IPS-20b (cell line): ENCODE results near the gene SLC39A6.
A peak's percentile ranks its signal among the peaks of the same experiment; 100 is the strongest.
"Not testable (repeated sequence)": the region's sequence is repeated elsewhere in the genome, so short reads cannot be mapped to it uniquely, and the experiment has no call there.

Experiments
- H3K27ac ChIP-seq: one replicate; pipeline ENCODE4 v1.5.1; 2013; ENCODE audit warnings: low read length
- H3K27me3 ChIP-seq: 2 replicates; pipeline ENCODE4 v1.6.1; 2013; ENCODE audit warnings: mild to moderate bottlenecking, low read length, inconsistent platforms; ENCODE audit not compliant: insufficient read depth
- H3K36me3 ChIP-seq: 2 replicates; pipeline ENCODE4 v1.6.1; 2013; ENCODE audit warnings: low read depth, mild to moderate bottlenecking, inconsistent platforms, low read length, moderate library complexity; ENCODE audit not compliant: insufficient read depth
- H3K4me1 ChIP-seq: 2 replicates; pipeline ENCODE4 v1.6.1; 2013; ENCODE audit warnings: mild to moderate bottlenecking, control low read depth, inconsistent platforms, low read length, moderate library complexity; ENCODE audit not compliant: insufficient read depth
- H3K4me3 ChIP-seq: 2 replicates; pipeline ENCODE4 v1.5.1; 2013; ENCODE audit warnings: mild to moderate bottlenecking, low read length, inconsistent platforms
- H3K9ac ChIP-seq: 2 replicates; pipeline ENCODE4 v1.6.1; 2013; ENCODE audit warnings: low read depth, mild to moderate bottlenecking, inconsistent platforms, low read length, moderate library complexity
- H3K9me3 ChIP-seq: 2 replicates; pipeline ENCODE4 v1.6.1; 2013; ENCODE audit warnings: mild to moderate bottlenecking, low read depth, low read length, inconsistent platforms; ENCODE audit not compliant: insufficient read depth

Gene SLC39A6

DNA sequence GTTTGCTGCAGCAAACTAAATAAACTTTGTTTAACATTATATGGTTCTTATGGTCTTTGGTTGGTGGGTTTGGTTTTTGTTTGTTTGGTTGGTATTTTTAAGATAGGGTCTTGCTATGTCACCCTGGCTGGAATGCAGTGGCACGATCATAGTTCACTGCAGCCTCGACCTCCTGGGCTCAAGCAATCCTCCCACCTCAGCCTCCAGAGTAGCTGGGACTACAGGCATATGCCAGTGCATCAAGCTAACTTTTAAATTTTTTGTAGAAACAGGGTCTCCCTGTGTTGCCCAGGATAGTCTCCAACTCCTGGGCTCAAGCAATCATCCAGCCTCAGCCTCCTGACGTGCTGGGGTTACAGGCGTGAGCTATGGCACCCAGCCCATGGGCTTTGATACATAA, 54.7 kb downstream of the SLC39A6 start:
- Histone ChIP-seq H3K9ac (no peak overlapping the region), H3K27me3 (no peaks in the 10 kb centered on the region), H3K36me3 (no peaks in the 10 kb centered on the region), H3K4me3 (no peak overlapping the region), H3K9me3 (peaks cover 7% of the 10 kb centered on the region; the same call in 1 of the 2 replicates), H3K4me1 (no peaks in the 10 kb centered on the region), H3K27ac (no peak overlapping the region)

DNA sequence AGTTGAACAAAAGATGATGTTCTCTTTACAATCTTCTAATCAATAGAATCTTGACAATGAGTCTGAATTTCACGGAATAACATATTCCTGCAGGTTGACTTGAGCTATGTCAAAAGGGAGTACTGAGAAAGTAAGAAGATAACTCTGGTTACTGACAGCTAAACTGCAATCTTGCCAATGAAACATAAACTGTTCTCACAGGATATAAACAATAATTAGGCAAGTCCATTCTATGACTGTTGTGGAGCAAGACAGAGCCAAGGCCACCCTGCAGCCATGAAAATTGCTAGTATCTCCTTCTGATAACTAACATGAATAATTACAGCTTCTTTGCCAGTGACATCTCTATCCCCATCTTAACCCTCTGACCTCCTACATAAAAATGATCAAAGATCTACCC, 55.5 kb downstream of the SLC39A6 start:
- H3K36me3 ChIP-seq, result no peaks in the 10 kb centered on the region
- no peak overlapping the region for H3K27ac ChIP-seq
- H3K9ac ChIP-seq, result no peak overlapping the region
- no peak overlapping the region for H3K4me3 ChIP-seq
- H3K9me3 ChIP-seq, result peaks cover under 1% of the 10 kb centered on the region; the same call in 1 of the 2 replicates
- no peaks in the 10 kb centered on the region for H3K4me1 ChIP-seq
- no peaks in the 10 kb centered on the region for H3K27me3 ChIP-seq

DNA sequence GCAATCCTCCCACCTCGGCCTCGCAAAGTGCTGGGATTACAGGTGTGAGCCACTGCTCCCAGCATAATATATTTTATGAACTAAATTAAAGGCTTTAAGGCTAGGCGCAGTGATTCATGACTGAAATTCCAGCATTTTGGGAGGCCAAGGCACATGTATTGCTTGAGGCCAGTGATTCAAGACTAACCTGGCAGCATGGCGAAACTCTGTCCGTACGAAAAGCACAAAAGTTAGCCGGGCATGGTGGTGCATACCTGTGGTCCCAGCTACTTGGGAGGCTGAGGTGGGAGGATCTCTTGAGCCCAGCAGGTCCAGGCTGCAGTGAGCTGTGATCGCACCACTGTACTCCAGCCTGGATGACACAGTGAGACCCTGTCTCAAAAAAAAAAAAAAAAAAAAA, 56.7 kb downstream of the SLC39A6 start:
- not testable (repeated sequence) for H3K27ac ChIP-seq, H3K9ac ChIP-seq, H3K27me3 ChIP-seq, H3K9me3 ChIP-seq, H3K4me1 ChIP-seq, H3K4me3 ChIP-seq, H3K36me3 ChIP-seq

DNA sequence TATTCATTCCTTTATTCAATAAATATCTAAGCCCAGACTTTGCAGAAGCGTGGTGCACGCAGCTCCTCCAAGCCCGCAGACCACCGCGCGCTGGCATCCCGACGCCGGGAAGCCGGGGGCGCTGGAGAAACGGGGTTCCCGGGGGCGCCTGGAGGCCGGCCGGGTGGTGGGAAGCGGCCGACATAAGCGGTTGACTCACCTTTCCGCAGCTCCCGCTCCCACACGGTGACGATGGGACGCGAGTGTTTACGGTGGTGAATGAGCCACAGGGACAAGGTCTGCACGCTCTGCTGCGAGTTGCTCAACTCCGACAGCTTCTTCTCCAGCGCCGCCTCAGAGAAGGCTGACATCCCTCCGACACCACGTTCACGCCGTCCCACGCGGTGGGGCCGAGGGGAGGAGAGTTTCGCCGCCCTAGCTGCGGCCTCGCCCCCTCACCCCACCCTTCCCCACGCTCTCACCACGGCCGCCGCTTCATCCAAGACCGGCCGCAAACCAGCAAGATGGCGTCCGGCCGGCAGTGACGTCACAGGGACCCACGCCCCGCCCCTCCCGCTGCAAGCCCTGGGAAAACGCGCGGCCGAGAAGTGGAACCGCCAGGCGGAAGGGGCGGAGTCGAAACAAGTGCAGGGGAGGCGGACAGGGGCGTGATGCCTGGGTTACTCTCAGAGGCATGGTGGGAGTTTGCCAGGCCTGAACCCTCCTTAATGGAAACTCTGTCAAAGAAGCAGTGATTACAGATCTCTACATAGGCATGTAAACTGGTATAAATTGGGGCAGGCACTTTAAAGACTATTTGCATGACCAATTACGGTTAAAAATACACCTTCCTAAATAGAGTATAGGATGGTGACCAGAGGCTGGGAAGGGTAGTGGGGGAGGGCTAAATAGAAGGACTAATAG, 61.8 kb downstream of the SLC39A6 start, which contains the start of gene RPRD1A:
RPRD1A (minus strand) TSS at position 505 of the 903 bp plus-strand sequence; CDS start at position 350, 155 bp downstream.
- Histone ChIP-seq H3K9ac (peak within 1 kb of the TSS; percentile 96), H3K27me3 (no peaks in the 10 kb centered on the region), H3K36me3 (peaks cover 8% of the 10 kb centered on the region; the same call in 1 of the 2 replicates), H3K9me3 (no peaks in the 10 kb centered on the region), H3K4me3 (peak within 1 kb of the TSS; percentile 94), H3K27ac (peak within 1 kb of the TSS; percentile 71), H3K4me1 (peaks cover 8% of the 10 kb centered on the region)

DNA sequence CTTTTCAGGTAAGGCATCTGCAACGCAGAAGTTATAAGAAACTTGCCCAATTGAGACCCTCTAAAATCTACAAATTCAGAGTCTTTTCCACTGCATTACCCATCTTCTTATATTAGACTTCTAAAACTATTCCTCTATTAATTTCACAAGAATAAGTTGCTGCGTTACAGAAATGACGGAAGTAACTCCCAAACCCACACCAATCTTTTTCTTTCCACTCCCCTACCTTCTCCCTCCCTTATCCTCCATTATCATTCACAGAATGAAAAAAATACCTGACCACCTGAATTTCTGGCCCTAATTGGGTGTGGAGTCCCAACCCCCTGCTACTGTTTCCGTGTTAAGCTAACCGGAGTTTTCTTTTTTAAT, 62.5 kb downstream of the SLC39A6 start:
- Histone ChIP-seq H3K27ac (peak overlapping the region; percentile 71), H3K9me3 (no peaks in the 10 kb centered on the region), H3K4me1 (peaks cover 8% of the 10 kb centered on the region), H3K9ac (peak overlapping the region; percentile 96), H3K4me3 (peak overlapping the region; percentile 94), H3K27me3 (no peaks in the 10 kb centered on the region), H3K36me3 (peaks cover 8% of the 10 kb centered on the region; the same call in 1 of the 2 replicates)

DNA sequence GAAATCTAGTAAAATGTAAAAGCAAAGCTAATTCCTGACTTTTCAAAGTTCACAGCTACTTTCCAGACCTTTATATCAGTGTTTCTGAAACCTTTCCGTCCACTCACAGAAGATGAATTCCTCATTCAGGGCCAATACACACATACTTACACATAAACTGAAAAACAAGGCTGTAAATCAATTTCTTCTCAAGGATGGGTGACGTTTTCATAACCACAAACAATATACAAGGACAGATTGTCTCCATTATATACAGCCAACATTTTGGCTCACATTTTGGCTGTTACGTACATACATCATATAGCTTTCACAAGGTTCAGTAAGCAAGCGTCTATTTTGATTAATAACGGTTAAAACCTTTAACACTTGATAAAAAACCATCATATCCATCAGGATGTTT, 63.1 kb downstream of the SLC39A6 start:
- Histone ChIP-seq H3K27ac (no peak overlapping the region), H3K9ac (peak overlapping the region; percentile 96; the same call in 1 of the 2 replicates), H3K4me3 (peak overlapping the region; percentile 94)

DNA sequence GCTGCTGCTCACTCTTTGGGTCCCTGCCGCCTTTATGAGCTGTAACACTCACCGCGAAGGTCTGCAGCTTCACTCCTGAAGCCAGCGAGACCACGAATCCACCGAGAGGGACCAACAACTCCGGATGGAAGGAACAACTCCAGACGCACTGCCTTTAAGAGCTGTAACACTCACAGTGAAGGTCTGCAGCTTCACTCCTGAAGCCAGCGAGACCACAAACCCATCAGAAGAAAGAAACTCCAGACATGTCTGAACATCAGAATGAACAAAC, 64.4 kb downstream of the SLC39A6 start:
- H3K4me1 ChIP-seq, H3K4me3 ChIP-seq, H3K36me3 ChIP-seq, H3K9ac ChIP-seq, H3K27ac ChIP-seq, H3K9me3 ChIP-seq, H3K27me3 ChIP-seq: not testable (repeated sequence)

More for the DNA sequence above, 63.1 kb downstream of the SLC39A6 start:
- Histone ChIP-seq H3K27me3 (no peaks in the 10 kb centered on the region), H3K36me3 (peaks cover 8% of the 10 kb centered on the region; the same call in 1 of the 2 replicates), H3K4me1 (peaks cover 8% of the 10 kb centered on the region), H3K9me3 (no peaks in the 10 kb centered on the region)

DNA sequence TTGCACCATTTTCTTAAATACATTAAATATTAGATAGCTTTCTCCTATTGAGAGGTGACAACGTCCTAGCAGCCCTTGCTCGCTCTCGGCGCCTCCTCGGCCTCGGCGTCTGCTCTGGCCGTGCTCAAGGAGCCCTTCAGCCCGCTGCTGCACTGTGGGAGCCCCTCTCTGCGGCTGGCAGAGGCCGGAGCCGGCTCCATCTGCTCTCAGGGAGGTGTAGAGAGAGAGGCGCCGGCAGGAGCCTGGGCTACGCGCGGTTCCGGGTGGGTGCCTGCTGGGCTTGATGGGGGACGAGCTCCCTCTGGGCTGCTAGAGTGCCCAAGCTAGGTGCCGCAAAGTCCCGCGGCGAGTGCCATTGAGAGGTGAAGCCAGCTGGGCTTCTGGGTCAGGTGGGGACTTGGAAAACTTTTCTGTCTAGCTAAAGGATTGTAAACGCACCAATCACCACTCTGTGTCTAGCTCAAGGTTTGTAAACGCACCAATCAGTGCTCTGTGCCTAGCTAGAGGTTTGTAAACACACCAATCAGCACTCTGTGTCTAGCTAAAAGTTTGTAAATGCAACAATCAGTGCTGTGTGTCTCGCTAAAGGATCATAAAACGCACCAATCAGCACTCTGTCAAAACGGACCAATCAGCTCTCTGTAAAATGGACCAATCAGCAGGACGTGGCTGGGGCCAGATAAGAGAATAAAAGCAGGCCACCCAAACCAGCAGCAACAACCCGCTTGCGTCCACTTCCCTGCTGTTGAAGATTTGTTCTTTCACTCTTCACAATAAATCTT, 64.9 kb downstream of the SLC39A6 start:
- Histone ChIP-seq H3K4me3 (no peak overlapping the region), H3K27ac (no peak overlapping the region), H3K36me3 (peaks cover 8% of the 10 kb centered on the region; the same call in 1 of the 2 replicates), H3K9ac (no peak overlapping the region), H3K27me3 (no peaks in the 10 kb centered on the region), H3K9me3 (no peaks in the 10 kb centered on the region), H3K4me1 (peaks cover 8% of the 10 kb centered on the region)

DNA sequence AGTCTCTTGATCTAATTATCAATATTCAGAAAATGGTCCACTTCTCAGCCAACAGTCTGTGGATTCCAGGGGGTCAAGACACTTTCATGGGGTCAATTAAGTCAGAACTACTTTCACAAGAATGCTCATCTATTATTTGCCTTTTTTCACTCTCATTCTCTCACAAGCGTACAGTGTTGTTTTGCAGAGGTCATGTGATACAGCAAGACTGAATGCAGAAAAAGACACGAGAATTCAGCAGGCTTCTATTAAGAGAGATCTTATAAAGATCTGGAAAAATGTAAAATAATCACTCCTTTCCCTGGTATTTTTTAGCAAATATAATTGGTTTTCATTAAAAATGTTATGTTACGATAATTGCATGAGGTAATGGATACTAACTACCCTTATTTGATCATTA, 70.5 kb downstream of the SLC39A6 start:
- Histone ChIP-seq H3K27ac (no peak overlapping the region), H3K4me1 (no peaks in the 10 kb centered on the region), H3K36me3 (peaks cover 10% of the 10 kb centered on the region; the same call in 1 of the 2 replicates), H3K9me3 (no peaks in the 10 kb centered on the region), H3K27me3 (no peaks in the 10 kb centered on the region), H3K9ac (no peak overlapping the region), H3K4me3 (no peak overlapping the region)
